GM21529 (cell line): ENCODE data around the gene NBR1.
"Not testable (repeated sequence)": the region's sequence is repeated elsewhere in the genome, so short reads cannot be mapped to it uniquely, and the experiment has no call there.

Experiments
- ATAC-seq: cut with Tn5 transposase; IDR thresholded peaks from one replicate; pipeline ENCODE4 v1.9.1; 2021; ENCODE audit not compliant: unreplicated experiment

The NBR1 gene

DNA sequence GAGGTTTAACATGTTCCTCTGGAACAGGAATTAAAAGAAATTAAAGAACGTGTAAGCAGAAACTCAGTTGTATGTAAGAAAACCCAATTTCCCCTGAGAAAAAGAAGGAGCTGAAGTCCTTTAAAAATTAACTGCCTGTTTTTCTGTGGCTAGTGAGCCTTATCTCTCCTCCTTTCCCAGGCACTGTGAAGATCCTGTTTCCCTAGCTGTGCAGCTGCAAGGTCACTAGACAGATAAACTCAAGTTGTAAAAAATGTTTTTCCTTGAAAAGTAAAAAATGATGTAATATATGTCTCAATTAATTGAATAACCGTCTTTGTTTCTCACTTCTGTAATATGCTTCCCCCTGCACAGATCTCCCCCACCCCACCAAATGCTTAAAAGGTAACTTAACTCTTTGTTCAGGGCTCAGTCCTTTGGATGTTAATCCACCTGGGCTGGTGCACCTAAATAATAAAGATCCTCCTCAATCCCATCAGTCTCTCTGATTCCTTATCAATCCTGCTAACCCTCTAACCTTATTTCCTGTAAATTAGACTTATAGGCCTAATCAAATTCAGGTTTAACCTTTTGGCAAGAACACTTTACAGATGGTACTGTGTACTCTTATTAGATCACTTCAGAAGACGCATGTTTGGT lies 17.7 kb upstream of the NBR1 start:
- ATAC-seq = not testable (repeated sequence)

DNA sequence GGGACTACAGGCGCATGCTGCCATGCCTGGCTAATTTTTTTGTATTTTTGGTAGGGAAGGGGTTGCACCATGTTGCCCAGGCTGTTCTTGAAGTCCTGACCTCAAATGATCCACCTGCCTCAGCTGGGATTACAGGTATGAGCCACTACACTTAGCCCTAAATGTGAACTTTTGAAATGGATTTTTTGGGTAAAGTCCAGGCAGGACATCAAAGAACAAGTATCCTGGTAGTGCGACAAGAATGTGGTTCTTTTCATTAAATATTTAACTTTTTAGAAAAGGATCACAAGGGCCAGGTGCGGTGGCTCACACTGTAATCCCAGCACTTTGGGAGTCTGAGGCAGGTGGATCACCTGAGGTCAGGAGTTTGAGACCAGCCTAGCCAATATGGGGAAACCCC lies 15.3 kb upstream of the NBR1 start:
- no peak for ATAC-seq

DNA sequence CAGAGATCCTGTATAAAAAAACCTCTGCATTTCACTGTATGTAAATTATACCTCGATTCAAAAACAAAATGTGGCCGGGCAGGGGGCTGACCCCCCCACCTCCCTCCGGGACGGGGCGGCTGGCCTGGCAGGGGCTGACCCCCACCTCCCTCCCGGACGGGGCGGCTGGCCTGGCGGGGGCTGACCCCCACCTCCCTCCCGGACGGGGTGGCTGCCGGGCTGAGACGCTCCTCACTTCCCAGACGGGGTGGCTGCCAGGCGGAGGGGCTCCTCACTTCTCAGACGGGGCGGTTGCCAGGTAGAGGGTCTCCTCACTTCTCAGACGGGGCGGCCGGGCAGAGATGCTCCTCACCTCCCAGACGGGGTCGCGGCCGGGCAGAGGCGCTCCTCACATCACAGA lies 11.8 kb upstream of the NBR1 start:
- ATAC-seq = not testable (repeated sequence)

DNA sequence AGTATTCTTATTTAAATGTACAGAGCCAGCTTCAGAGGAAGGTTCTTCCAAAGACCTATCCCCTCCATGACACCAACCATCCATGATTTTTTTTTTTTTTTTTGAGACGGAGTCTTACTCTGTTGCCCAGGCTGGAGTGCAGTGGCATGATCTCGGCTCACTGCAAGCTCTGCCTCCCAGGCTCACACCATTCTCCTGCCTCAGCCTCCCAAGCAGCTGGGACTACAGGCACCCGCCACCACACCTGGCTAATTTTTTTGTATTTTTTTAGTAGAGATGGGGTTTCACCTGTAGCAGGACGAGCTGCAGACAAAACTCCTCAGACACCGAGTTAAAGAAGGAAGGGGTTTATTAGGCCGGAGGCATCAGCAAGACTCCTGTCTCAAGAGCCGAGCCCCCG lies 11.1 kb upstream of the NBR1 start:
- not testable (repeated sequence) for ATAC-seq

DNA sequence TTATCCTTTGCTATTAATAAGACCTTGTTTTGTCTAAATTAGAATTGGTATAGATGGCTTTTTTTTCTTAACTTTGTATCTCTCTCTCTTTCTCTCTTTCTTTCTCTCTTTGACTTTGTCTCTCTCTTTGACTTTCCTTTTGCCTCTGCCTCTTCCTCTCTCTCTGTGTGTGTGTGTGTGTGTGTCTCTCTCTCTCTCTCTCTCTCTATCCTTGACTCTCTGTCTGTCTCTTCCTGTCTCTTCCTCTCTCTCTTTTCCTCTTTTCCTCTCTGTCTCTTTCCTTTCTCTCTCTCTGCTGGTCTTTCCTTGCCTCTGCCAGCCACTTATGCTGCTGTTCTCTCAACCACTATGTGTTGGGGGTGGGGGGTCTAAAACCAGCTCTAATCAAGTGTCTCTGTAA lies 5.0 kb upstream of the NBR1 start:
- ATAC-seq = not testable (repeated sequence)

- peak; percentile 13 for ATAC-seq
These were observed 1.4 kb upstream of the NBR1 start for GRCh38 chr17:43169561-43170139.

- ATAC-seq = peak; percentile 68
These were observed 761 bp upstream of the NBR1 start for GRCh38 chr17:43170140-43170765.

GRCh38 chr17:43171586-43172487 lies 823 bp downstream of the NBR1 start:
- ATAC-seq = no peak

GRCh38 chr17:43175213-43176118 lies 4.5 kb downstream of the NBR1 start:
- no peak for ATAC-seq

DNA sequence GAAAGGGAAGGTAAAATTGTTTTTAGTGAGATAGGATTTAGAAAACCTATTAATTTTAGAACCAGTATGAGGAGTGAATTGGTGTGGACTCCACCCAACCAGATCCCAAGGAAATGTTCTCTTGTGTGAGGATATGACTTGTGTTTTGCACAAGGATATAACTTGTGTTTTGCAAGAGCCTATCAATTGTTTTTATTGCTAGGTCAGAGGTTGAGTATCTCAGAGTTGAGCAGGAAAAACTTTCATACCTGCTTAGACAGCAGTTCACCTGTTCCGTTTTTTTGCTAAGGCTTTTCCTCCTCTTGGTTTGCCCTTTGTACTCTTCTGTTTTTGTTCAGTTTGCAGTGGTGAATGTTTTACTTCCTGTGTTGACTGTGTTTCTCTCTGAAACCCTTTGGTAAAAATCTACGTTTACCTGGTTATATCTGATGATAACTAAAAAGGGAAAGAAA lies 5.1 kb downstream of the NBR1 start:
- ATAC-seq = no peak

DNA sequence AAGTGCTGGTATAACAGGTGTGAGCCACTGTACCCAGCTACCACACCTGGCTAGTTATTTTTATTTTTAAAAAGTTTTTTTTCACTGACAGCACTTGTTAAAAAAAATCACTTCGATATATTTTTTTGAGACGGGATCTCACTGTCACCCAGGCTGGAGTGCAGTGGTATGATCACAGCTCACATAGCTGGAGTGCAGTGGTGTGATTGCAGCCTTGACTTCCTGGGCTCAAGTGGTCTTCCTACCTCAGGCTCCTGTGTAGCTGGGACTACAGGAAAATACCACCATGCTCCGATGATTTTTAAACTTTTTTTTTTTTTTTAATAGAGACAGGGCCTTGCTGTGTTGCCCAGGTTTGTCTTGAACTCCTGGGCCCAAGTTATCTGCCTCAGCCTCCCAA lies 12.9 kb downstream of the NBR1 start:
- ATAC-seq = no peak

GRCh38 chr17:43186656-43187055 lies 15.6 kb downstream of the NBR1 start:
- not testable (repeated sequence) for ATAC-seq

- ATAC-seq = no peak
These were observed 22.2 kb downstream of the NBR1 start for GRCh38 chr17:43193251-43193650.

- ATAC-seq = no peak
These were observed 28.6 kb downstream of the NBR1 start for GRCh38 chr17:43199633-43200032.

DNA sequence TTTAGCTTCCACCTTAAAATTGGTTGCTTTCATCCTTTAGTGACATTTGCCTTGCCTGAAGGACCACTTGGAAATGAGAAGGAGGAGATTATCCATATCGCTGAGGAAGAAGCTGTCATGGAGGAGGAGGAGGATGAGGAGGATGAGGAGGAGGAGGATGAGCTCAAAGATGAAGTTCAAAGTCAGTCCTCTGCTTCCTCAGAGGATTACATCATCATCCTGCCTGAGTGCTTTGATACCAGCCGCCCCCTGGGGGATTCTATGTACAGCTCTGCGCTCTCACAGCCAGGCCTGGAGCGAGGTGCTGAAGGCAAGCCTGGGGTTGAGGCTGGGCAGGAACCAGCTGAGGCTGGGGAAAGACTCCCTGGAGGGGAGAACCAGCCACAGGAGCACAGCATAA lies 29.1 kb downstream of the NBR1 start:
- ATAC-seq = no peak

DNA sequence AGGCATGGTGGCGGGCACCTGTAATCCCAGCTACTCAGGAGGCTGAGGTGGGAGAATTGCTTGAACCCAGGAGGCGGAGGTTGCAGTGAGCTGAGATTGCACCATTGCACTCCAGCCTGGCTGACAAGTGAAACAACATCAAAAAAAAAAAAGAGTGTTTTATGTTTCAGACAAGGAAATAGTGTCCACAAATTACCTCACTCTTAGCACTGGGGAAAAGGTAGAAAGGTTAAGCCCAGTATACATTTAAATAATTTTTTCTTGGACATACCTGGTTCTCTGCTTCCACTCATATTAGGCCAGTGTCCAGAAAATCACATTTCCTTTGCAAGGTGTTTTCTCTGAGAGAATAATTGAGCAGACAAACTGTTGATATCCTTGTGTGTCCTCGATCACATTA lies 32.0 kb downstream of the NBR1 start:
- ATAC-seq = not testable (repeated sequence)

- no peak for ATAC-seq
These were observed 39.6 kb downstream of the NBR1 start for GRCh38 chr17:43210576-43210975.

- ATAC-seq = no peak
These were observed 40.1 kb downstream of the NBR1 start for GRCh38 chr17:43211123-43211479.

- ATAC-seq = peak; percentile 71
These were observed 40.7 kb downstream of the NBR1 start, which contains the start of gene TMEM106A for GRCh38 chr17:43211480-43212402. Gene TMEM106A (plus strand): TSS chr17:43211875. CDS start chr17:43213042, 1,167 bp downstream.
